ENCODE measurements around the gene TFIP11.

The TFIP11 gene

DNA sequence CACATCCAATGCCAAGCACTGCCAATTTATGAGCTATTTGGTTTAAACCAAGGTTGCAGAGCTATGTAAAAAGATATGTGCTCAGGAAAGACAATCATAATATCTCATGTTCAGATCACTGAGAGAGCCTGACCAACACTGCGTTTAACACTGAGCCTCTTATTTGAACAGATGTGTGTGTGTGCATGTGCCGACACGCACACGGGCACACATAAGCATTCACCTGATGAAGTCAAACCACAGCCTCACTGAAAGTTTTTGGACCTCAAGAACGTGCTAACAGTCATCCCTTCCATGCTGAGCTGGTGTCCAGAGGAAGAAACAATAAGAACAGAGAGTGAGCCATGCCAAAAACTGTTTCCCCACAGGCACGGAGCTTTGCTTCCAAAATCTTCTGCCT, 52.1 kb downstream of the TFIP11 start:
- peaks cover 99% of the 10 kb centered on the region for H4K20me1 ChIP-seq
- H3K4me2 ChIP-seq, result 0 out of 2 replicates have a peak overlapping the region, but pooled peaks have one; percentile 94
- H3K9ac ChIP-seq, result no peak overlapping the region

DNA sequence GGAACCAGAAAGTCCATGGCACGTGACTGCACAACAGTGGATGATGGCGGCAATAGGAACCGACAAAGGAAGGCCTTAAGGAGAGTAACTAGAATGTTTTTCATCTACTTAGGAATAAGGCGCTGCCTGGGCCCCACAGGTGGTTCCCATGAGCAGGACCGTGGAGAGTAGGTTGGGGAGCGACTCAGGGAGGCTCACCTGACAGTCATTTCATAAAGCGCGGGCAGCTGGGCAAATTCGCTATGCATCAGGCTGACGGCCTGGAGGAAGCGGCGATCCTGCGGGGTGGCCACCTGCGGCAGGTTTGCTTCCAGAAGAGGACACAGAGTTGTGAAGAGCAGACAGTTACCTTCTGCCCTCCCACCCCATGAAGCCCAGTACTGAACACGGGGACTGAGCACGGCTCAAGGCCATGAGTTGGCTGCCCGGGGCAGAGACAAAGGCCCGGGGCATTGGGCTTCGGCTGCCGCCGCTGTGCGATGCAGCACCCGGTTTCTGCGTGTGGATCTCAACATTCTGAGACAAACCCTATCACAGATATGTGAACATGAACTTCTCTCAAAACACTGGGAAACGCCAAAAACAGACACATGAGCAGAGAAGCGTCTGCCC, 54.5 kb downstream of the TFIP11 start:
- Histone ChIP-seq H4K20me1 (peaks cover 94% of the 10 kb centered on the region), H3K36me3 (peaks cover 90% of the 10 kb centered on the region)
- TF ChIP-seq Cebpa-rat (IDR thresholded peaks at IDR 0.05), result no peak

More for the DNA sequence above, 52.1 kb downstream of the TFIP11 start:
- peaks cover 97% of the 10 kb centered on the region for H3K36me3 ChIP-seq
- no peak overlapping the region for H3K27ac ChIP-seq
- H3K9me3 ChIP-seq, result no peaks in the 10 kb centered on the region
- H3K4me3 ChIP-seq, result no peak overlapping the region
- H3K27me3 ChIP-seq, result no peaks in the 10 kb centered on the region
- TF ChIP-seq Cebpa-rat (IDR thresholded peaks at IDR 0.05), result no peak
- H3K4me1 ChIP-seq, result peaks cover 67% of the 10 kb centered on the region

DNA sequence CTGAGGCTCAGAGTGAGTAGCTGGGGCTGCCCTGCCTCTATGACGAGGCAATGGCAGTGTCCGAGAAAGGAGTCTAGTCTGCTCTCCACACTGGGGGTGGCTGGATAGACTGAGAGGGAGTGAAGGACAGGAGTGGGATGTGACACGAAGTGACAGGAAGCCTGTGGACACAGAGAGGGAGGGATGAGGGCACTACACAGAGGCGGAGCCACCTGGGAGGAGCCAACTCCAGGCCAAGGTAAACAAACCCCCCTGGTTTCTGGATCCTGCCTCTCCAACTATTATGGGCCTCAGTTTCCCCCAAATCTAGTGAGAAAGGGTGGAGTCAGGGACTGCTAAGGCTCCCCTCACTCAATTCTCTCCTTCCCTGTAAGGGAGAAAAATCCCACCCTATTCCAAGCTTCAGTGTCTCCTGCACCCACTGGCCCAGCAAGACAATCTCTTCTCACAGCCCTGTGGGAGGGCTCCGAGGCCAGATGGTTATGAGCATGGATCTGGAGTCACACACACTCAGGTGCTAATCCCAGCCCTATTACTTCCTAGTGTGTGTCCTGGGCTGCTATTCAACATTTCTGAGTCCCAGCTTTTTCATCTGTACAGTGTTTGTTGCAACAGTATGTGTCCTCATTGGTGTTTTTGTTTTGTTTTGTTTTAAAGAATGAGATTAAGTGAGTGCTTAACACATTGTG, 58.3 kb downstream of the TFIP11 start:
- no peak overlapping the region for H3K4me2 ChIP-seq
- no peak for TF ChIP-seq Cebpa-rat (IDR thresholded peaks at IDR 0.05)
- H3K9ac ChIP-seq, result no peak overlapping the region
- H4K20me1 ChIP-seq, result peaks cover 94% of the 10 kb centered on the region
- no peaks in the 10 kb centered on the region for H3K27me3 ChIP-seq
- H3K9me3 ChIP-seq, result no peaks in the 10 kb centered on the region
- no peak overlapping the region for H3K4me3 ChIP-seq
- H3K36me3 ChIP-seq, result peaks cover 83% of the 10 kb centered on the region
- no peak overlapping the region for H3K27ac ChIP-seq
- H3K4me1 ChIP-seq, result 0 out of 2 replicates have a peak, but pooled peaks cover 25% of the 10 kb centered on the region

More for the DNA sequence above, 54.5 kb downstream of the TFIP11 start:
- Histone ChIP-seq H3K4me2 (no peak overlapping the region), H3K9ac (no peak overlapping the region), H3K27ac (no peak overlapping the region), H3K4me3 (no peak overlapping the region), H3K4me1 (peaks cover 47% of the 10 kb centered on the region), H3K27me3 (no peaks in the 10 kb centered on the region), H3K9me3 (no peaks in the 10 kb centered on the region)

DNA sequence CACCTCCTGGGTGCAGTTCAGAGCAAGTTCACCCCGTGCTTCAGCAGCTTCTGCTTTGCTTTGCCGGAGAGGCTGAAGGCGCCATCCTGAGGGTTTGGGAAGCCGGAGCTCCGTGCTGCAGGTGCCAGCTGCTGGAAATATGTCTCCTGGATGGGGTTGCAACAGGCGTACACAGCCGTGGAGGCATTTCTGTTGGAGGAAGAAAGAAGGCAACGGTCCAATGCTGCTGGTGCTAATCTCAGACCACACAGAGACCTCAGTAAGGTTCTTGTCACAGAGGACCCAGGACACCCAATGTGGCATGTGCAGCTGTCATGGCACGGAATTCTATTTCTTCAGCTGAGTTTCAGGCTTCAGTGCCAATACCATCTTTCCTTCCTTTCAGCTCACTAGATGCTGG, 59.1 kb downstream of the TFIP11 start:
- Histone ChIP-seq H3K4me1 (0 out of 2 replicates have a peak, but pooled peaks cover 23% of the 10 kb centered on the region), H4K20me1 (peaks cover 94% of the 10 kb centered on the region), H3K27me3 (no peaks in the 10 kb centered on the region), H3K27ac (no peak overlapping the region), H3K9ac (no peak overlapping the region), H3K4me3 (no peak overlapping the region), H3K9me3 (no peaks in the 10 kb centered on the region), H3K36me3 (peaks cover 76% of the 10 kb centered on the region), H3K4me2 (no peak overlapping the region)
- no peak for TF ChIP-seq Cebpa-rat (IDR thresholded peaks at IDR 0.05)

DNA sequence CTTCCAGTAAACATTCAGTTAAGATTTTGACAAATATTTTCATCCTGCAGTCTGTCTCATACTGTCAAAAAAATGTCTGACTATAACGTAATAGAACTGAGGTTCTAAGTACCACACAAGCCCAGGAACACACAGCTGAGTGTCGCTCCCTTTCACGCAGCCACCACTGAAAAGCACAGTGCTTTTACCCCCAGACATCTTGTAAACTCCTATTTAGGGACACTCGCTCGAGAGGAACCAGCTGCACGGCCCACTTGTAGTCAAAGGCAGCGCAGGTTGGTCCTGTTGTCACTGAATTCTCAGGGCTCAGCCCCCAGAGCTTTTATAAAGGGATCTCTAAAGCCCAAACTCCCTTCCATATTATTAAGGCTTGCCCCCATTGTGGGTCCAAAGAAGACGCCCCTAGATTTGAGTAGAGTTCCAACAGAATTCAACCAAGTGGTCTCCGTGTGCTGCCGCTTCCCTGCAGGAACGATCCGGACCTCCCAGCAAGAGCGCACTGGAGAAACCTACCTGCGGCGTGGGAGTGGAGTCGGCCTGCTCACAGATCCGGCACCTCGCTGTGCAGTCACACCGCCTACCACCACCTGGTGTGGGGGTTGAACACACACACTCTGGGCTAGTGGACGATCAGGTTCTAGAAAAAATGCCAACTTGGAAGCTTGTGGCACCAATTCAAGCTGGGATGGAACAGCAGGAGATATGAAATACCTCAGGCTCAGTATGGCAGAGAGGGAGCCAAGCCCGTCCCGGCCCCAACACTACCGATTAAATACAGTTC, 59.8 kb downstream of the TFIP11 start:
- Histone ChIP-seq H4K20me1 (peaks cover 94% of the 10 kb centered on the region), H3K4me2 (no peak overlapping the region), H3K9me3 (no peaks in the 10 kb centered on the region), H3K27ac (no peak overlapping the region), H3K36me3 (peaks cover 68% of the 10 kb centered on the region), H3K27me3 (no peaks in the 10 kb centered on the region), H3K9ac (no peak overlapping the region), H3K4me3 (no peak overlapping the region), H3K4me1 (0 out of 2 replicates have a peak, but pooled peaks cover 15% of the 10 kb centered on the region)
- TF ChIP-seq Cebpa-rat (IDR thresholded peaks at IDR 0.05), result no peak

DNA sequence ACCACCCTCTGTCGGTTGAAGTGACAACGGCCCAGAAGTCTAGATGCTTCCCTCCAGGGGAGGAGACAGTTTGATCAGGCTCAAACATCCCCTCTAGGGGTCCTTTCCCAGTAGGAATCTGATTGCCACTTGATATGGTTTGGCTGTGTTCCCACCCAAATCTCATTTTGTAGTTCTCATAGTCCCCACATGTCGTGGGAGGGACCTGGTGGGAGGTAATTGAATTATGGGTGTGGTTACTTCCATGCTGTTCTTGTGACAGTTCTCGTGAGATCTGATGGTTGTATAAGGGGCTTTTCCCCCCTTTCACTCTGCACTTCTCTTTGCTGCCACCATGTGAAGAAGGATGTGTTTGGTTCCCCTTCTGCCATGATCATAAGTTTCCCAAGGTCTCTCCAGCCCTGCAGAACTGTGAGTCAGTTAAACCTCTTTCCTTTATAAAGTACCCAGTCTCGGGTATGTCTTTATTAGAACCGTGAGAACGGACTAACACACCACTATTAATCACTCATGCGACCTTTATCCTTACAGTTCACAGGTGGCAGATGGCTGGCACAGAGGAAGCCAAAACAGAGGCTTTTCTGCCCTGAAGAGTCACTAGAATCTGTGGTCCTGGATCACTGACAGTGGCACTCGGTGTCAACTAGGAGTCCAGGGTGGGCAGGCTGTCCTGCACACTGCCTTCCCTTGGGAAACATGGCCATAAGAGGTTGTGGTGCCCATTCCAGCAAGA, 61.7 kb downstream of the TFIP11 start:
- Histone ChIP-seq H3K4me2 (no peak overlapping the region), H3K9ac (no peak overlapping the region), H3K36me3 (peaks cover 50% of the 10 kb centered on the region), H3K4me1 (peaks cover 18% of the 10 kb centered on the region; the same call in 1 of the 2 replicates), H3K9me3 (no peaks in the 10 kb centered on the region), H3K27ac (no peak overlapping the region), H3K4me3 (no peak overlapping the region), H4K20me1 (peaks cover 94% of the 10 kb centered on the region), H3K27me3 (no peaks in the 10 kb centered on the region)
- TF ChIP-seq Cebpa-rat (IDR thresholded peaks at IDR 0.05), result no peak

DNA sequence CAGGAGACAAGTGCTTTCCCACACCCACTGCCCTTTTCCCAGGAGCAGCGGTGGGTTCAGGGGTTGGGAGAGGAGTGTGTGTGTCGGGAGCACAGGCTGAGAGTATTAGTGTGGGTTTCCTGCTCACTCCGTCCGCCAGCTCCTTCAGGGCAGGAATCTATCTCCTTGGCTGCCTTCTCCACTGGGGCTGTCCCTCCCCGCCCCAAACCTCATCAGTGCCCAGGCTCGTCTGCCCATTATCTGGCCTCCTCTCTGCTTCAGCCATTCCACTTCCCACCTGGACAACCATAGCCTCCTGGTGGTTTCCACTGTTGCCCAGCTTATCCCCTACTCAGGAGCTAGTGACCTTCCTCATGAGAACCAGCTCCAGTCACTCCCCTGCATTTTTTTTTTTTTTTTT, 63.3 kb downstream of the TFIP11 start:
- H3K4me1 ChIP-seq, result peaks cover 23% of the 10 kb centered on the region
- no peak overlapping the region for H3K4me2 ChIP-seq
- TF ChIP-seq Cebpa-rat (IDR thresholded peaks at IDR 0.05), result no peak
- no peak overlapping the region for H3K9ac ChIP-seq
- H3K27ac ChIP-seq, result no peak overlapping the region
- peaks cover 96% of the 10 kb centered on the region for H4K20me1 ChIP-seq
- H3K27me3 ChIP-seq, result no peaks in the 10 kb centered on the region
- H3K9me3 ChIP-seq, result no peaks in the 10 kb centered on the region
- no peak overlapping the region for H3K4me3 ChIP-seq
- peaks cover 49% of the 10 kb centered on the region for H3K36me3 ChIP-seq

DNA sequence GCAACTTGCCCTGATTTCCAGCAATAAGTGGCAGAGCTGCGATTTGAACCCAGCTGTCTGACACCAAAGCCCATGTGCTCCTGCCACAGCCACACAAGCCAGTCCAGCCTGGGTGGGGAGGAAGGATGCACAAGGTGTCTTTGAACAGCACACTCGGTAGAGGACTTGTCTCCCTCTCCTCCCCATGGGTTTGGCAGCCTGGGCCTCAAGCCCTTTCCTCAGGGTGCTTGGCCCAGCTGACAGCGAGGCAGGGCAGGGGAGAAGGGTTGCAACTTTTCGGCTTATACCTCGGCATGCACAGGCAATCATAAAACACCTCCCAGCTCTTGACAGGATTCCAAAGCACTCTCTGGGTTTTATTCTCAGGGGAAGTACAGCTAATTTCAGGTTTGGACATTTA, 63.9 kb downstream of the TFIP11 start:
- no peaks in the 10 kb centered on the region for H3K27me3 ChIP-seq
- no peak overlapping the region for H3K4me2 ChIP-seq
- peaks cover 22% of the 10 kb centered on the region for H3K4me1 ChIP-seq
- H3K4me3 ChIP-seq, result no peak overlapping the region
- no peak for TF ChIP-seq Cebpa-rat (IDR thresholded peaks at IDR 0.05)
- H3K9ac ChIP-seq, result no peak overlapping the region
- H3K27ac ChIP-seq, result no peak overlapping the region
- peaks cover 49% of the 10 kb centered on the region for H3K36me3 ChIP-seq
- peaks cover 96% of the 10 kb centered on the region for H4K20me1 ChIP-seq
- no peaks in the 10 kb centered on the region for H3K9me3 ChIP-seq

DNA sequence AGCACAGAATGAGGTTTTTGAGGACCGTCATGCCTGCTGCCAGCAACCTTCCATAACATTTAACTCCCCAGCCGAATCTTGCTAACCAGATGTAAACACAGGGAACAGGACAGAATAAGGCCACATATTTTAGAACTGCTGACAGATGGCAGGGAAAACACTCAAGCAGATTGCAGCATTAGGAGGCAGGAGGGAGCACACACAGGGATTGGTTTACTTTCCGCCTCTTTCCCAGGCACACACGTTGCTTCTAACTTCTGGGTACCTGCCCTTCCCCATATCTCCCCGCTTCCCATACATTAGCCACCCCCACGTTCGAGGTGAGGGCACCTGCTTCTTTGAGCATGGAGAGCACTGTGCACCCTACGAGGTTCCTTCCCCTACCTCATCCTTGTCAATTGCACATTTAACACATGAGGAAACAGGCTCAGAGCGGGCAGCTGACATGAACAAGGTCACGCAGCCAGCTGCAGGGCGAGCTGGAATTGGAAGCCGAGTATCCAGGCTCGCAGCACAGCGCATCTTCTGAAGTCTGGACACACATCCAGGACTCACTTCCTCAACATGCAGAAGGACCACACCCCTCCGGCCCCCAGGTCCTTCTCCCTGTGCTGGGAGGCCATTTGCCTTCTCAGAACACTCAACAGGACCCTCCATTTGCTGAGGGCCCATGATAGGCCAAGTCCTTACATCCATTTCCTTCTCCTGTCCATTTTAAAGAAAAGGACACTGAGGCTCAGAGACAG, 64.5 kb downstream of the TFIP11 start:
- Histone ChIP-seq H3K27me3 (no peaks in the 10 kb centered on the region), H3K4me2 (no peak overlapping the region), H3K4me1 (peaks cover 22% of the 10 kb centered on the region), H3K36me3 (peaks cover 48% of the 10 kb centered on the region), H3K9ac (no peak overlapping the region), H4K20me1 (peaks cover 96% of the 10 kb centered on the region), H3K27ac (no peak overlapping the region), H3K4me3 (no peak overlapping the region), H3K9me3 (no peaks in the 10 kb centered on the region)
- TF ChIP-seq Cebpa-rat (IDR thresholded peaks at IDR 0.05), result no peak
